Thyroid gland (tissue), 4 donors: ENCODE data around the gene TTC33. TPM values are rescaled to one million over a fixed set of nuclear protein-coding genes. Genes with fewer than 3 reads are reported as not detected.

Source experiments
- DNase-seq, 2 donors: peaks; one replicate each; pipeline ENCODE4 v3.0.0-alpha.2; 2019
- H3K27ac ChIP-seq, 3 donors: fragments of 200-600 bp; sonication (generic); 1 replicate in 2 of 3; 2 replicates in 1 of 3; pipeline ENCODE4 v1.5.1; 2016 to 2019; ENCODE audit warnings: mild to moderate bottlenecking in 1 of 3, moderate library complexity in 1 of 3
- H3K27me3 ChIP-seq: fragments of 200-600 bp; sonication (generic); one replicate; pipeline ENCODE4 v1.5.1; 2019
- H3K36me3 ChIP-seq, 2 donors: fragments of 200-600 bp; sonication (generic); one replicate each; pipeline ENCODE4 v1.5.1; 2016 to 2019
- H3K4me1 ChIP-seq, 2 donors: fragments of 200-600 bp; sonication (generic); one replicate each; pipeline ENCODE4 v1.5.1; 2017 to 2019
- H3K4me3 ChIP-seq, 3 donors: fragments of 200-600 bp; sonication (generic); replicated peaks in 1 of 3; 1 replicate in 2 of 3; 2 replicates in 1 of 3; pipeline ENCODE4 v1.5.1; 2016; ENCODE audit warnings: mild to moderate bottlenecking in 1 of 3
- H3K9me3 ChIP-seq: fragments of 200-600 bp; sonication (generic); one replicate; pipeline ENCODE4 v1.5.1; 2017
- POLR2A ChIP-seq, 2 donors: fragments of 450-650 bp; IDR thresholded peaks; one replicate each; pipeline ENCODE4 v1.6.1; 2017; ENCODE audit warnings: antibody characterized with exemption in 2 of 2, mild to moderate bottlenecking in 2 of 2, moderate library complexity in 1 of 2
- WGBS, 2 donors: methylation state at CpG; one replicate each; pipeline ENCODE4 v1.1.5; 2017; 5-methylcytosine and 5-hydroxymethylcytosine counted together
- intact Hi-C: fragments of 100-400 bp; cut with DNase I; formaldehyde crosslinking; loops from one replicate; pipeline ENCODE4 v1.15.1; 2023
- total RNA-seq, 4 donors: library from RNA; depleted of rRNA; stranded (reverse); fragments of >200 nt; gene quantifications; one replicate each; pipeline ENCODE4 v1.2.3, GENCODE V29; 2016
- TF ChIP-seq, protein P1 (sequence below), 6 experiments: fragments of 200-600 bp in 3 of 6; fragments of 450-650 bp in 3 of 6; sonication (generic) in 3 of 6; IDR thresholded peaks; one replicate each; pipeline ENCODE4 v1.5.1; 2016 to 2019; ENCODE audit warnings: antibody characterized with exemption in 6 of 6, mild to moderate bottlenecking in 2 of 6, inconsistent platforms in 1 of 6, moderate library complexity in 1 of 6

The TTC33 gene
- total RNA-seq, 4 donors from 2014 or later = 18.7 to 35.2 (median 24.9) TPM

GRCh38 chr5:40518485-40518917, 237.3 kb downstream of the TTC33 start:
- no peaks in the 10 kb centered on the region for H3K9me3 ChIP-seq
- 93 to 99% methylated on average over 4 of the region's 4 CpGs for WGBS, 2 donors

GRCh38 chr5:40515476-40515875, 240.3 kb downstream of the TTC33 start:
- intact Hi-C loops = no loop called here
- H3K9me3 ChIP-seq = no peaks in the 10 kb centered on the region
- DNase-seq = no peak
- H3K27me3 ChIP-seq = no peaks in the 10 kb centered on the region
- H3K27ac ChIP-seq = no peak overlapping the region
- 85 to 86% methylated on average over 4 of the region's 4 CpGs for WGBS, 2 donors
- TF ChIP-seq, protein P1, sequence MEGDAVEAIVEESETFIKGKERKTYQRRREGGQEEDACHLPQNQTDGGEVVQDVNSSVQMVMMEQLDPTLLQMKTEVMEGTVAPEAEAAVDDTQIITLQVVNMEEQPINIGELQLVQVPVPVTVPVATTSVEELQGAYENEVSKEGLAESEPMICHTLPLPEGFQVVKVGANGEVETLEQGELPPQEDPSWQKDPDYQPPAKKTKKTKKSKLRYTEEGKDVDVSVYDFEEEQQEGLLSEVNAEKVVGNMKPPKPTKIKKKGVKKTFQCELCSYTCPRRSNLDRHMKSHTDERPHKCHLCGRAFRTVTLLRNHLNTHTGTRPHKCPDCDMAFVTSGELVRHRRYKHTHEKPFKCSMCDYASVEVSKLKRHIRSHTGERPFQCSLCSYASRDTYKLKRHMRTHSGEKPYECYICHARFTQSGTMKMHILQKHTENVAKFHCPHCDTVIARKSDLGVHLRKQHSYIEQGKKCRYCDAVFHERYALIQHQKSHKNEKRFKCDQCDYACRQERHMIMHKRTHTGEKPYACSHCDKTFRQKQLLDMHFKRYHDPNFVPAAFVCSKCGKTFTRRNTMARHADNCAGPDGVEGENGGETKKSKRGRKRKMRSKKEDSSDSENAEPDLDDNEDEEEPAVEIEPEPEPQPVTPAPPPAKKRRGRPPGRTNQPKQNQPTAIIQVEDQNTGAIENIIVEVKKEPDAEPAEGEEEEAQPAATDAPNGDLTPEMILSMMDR (IDR thresholded peaks at IDR 0.05) = no peak
- TF ChIP-seq POLR2A (IDR thresholded peaks at IDR 0.05) = no peak
- no peaks in the 10 kb centered on the region for H3K4me1 ChIP-seq
- no peaks in the 10 kb centered on the region for H3K36me3 ChIP-seq
- H3K4me3 ChIP-seq = no peak overlapping the region

More at GRCh38 chr5:40518485-40518917, 237.3 kb downstream of the TTC33 start:
- Histone ChIP-seq H3K27ac (no peak overlapping the region), H3K27me3 (no peaks in the 10 kb centered on the region), H3K4me3 (no peak overlapping the region), H3K36me3 (no peaks in the 10 kb centered on the region), H3K4me1 (no peaks in the 10 kb centered on the region)
- intact Hi-C loops = no loop called here
- TF ChIP-seq POLR2A (IDR thresholded peaks at IDR 0.05) = no peak
- TF ChIP-seq, protein P1 (IDR thresholded peaks at IDR 0.05) = no peak
- no peak for DNase-seq

- no peaks in the 10 kb centered on the region for H3K27me3 ChIP-seq
- no peak overlapping the region for H3K4me3 ChIP-seq
- no peak for DNase-seq
- no peak for TF ChIP-seq POLR2A (IDR thresholded peaks at IDR 0.05)
- H3K36me3 ChIP-seq = no peaks in the 10 kb centered on the region
- no peaks in the 10 kb centered on the region for H3K9me3 ChIP-seq
- H3K4me1 ChIP-seq = no peaks in the 10 kb centered on the region
- 80 to 85% methylated on average over 5 of the region's 5 CpGs for WGBS, 2 donors
- no peak overlapping the region for H3K27ac ChIP-seq
- intact Hi-C loops = no loop called here
Observed at GRCh38 chr5:40514976-40515375, 240.8 kb downstream of the TTC33 start.

- Histone ChIP-seq H3K27me3 (no peaks in the 10 kb centered on the region), H3K36me3 (no peaks in the 10 kb centered on the region), H3K27ac (no peak overlapping the region), H3K4me1 (no peaks in the 10 kb centered on the region), H3K9me3 (no peaks in the 10 kb centered on the region), H3K4me3 (no peak overlapping the region)
- 89 to 91% methylated on average over 1 of the region's 1 CpG for WGBS, 2 donors
- intact Hi-C loops = no loop called here
- DNase-seq = no peak
- TF ChIP-seq, protein P1 (IDR thresholded peaks at IDR 0.05) = no peak
- TF ChIP-seq POLR2A (IDR thresholded peaks at IDR 0.05) = no peak
Observed at GRCh38 chr5:40511801-40512200, 244.0 kb downstream of the TTC33 start.

DNA sequence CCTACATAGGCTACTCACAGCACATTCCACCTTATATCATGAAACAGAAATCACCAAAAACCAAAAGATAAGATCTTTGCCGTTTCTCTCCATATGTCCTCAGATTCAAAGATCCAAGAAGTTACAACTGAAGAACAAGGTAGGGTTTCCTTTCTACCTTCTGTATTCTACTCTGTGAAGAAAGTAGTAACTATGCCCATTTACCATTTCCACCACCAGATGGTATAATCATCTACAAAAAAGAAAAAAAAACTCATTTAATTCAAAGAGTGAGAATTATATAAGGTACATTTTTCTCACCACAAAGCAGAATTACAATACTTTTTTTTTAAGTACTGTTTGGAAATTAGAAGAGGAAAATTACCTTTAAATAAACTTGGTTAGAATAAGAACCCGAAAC, 248.7 kb downstream of the TTC33 start:
- no peaks in the 10 kb centered on the region for H3K9me3 ChIP-seq
- no peaks in the 10 kb centered on the region for H3K36me3 ChIP-seq
- H3K27me3 ChIP-seq = no peaks in the 10 kb centered on the region
- no peak overlapping the region for H3K4me3 ChIP-seq
- intact Hi-C loops = no loop called here
- DNase-seq = no peak
- H3K27ac ChIP-seq = no peak overlapping the region
- H3K4me1 ChIP-seq = no peaks in the 10 kb centered on the region
- WGBS, 2 donors = 44 to 46% methylated on average over 2 of the region's 2 CpGs
- TF ChIP-seq, protein P1 (IDR thresholded peaks at IDR 0.05) = no peak
- TF ChIP-seq POLR2A (IDR thresholded peaks at IDR 0.05) = no peak

- H3K36me3 ChIP-seq = no peaks in the 10 kb centered on the region
- H3K4me1 ChIP-seq = no peaks in the 10 kb centered on the region
- DNase-seq = no peak
- intact Hi-C loops = no loop called here
- no peak overlapping the region for H3K27ac ChIP-seq
- no peak for TF ChIP-seq POLR2A (IDR thresholded peaks at IDR 0.05)
- TF ChIP-seq, protein P1 (IDR thresholded peaks at IDR 0.05) = no peak
- H3K4me3 ChIP-seq = no peak overlapping the region
- H3K27me3 ChIP-seq = no peaks in the 10 kb centered on the region
- 71 to 74% methylated on average over 4 of the region's 4 CpGs for WGBS, 2 donors
- H3K9me3 ChIP-seq = no peaks in the 10 kb centered on the region
Observed at GRCh38 chr5:40505031-40505430, 250.7 kb downstream of the TTC33 start.
